Neural cell (in vitro differentiated cells): ENCODE data around the gene WRNIP1. TPM values are rescaled to one million over a fixed set of nuclear protein-coding genes. Genes with fewer than 3 reads are reported as not detected.

Source experiments
- H2AFZ ChIP-seq: fragments of 200-600, 300-800 bp; sonication (generic), shearing (Covaris generic); 2 replicates; pipeline ENCODE4 v1.6.0; 2014; ENCODE audit warnings: low read depth, mild to moderate bottlenecking, antibody characterized with exemption, low read length, moderate library complexity
- H3F3A ChIP-seq: fragments of 200-600 bp; shearing (Covaris generic); 2 replicates; pipeline ENCODE4 v1.6.1; 2016; ENCODE audit warnings: mild to moderate bottlenecking, moderate library complexity, mixed read lengths, antibody characterized with exemption, low read length; ENCODE audit not compliant: insufficient read depth, poor library complexity, severe bottlenecking
- H3K27ac ChIP-seq: fragments of 200-600, 300-800 bp; sonication (generic), shearing (Covaris generic); 2 replicates; pipeline ENCODE4 v1.5.1; 2014; ENCODE audit warnings: mild to moderate bottlenecking, low read length, moderate library complexity
- H3K27me3 ChIP-seq: fragments of 300-800, 200-600 bp; sonication (generic), shearing (Covaris generic); 2 replicates; pipeline ENCODE4 v1.6.0; 2014; ENCODE audit warnings: mild to moderate bottlenecking, low read depth, low read length, moderate library complexity; ENCODE audit not compliant: insufficient read depth
- H3K36me3 ChIP-seq: fragments of 300-800, 200-600 bp; sonication (generic), shearing (Covaris generic); 2 replicates; pipeline ENCODE4 v1.5.1; 2014; ENCODE audit warnings: mild to moderate bottlenecking, antibody characterized with exemption, low read length, moderate library complexity; ENCODE audit not compliant: insufficient read depth
- H3K4me2 ChIP-seq: fragments of 300-800, 200-600 bp; sonication (generic), shearing (Covaris generic); 2 replicates; pipeline ENCODE4 v1.6.0; 2014; ENCODE audit warnings: mild to moderate bottlenecking, low read length
- H3K4me3 ChIP-seq: fragments of 300-800, 200-600 bp; sonication (generic), shearing (Covaris generic); 2 replicates; pipeline ENCODE4 v1.5.1; 2014; ENCODE audit warnings: mild to moderate bottlenecking, low read length, moderate library complexity
- H3K79me2 ChIP-seq: fragments of 200-600 bp; shearing (Covaris generic); replicated peaks from 2 replicates; pipeline ENCODE4 v1.6.0; 2014; ENCODE audit warnings: mild to moderate bottlenecking, low read length, moderate library complexity; ENCODE audit not compliant: insufficient read depth
- H3K9ac ChIP-seq: fragments of 300-800, 200-600 bp; sonication (generic), shearing (Covaris generic); 2 replicates; pipeline ENCODE4 v1.6.1; 2016; ENCODE audit warnings: mild to moderate bottlenecking, low read length, mixed read lengths
- H3K9me2 ChIP-seq: fragments of 200-600 bp; shearing (Covaris generic); 2 replicates; pipeline ENCODE4 v1.6.1; 2016; ENCODE audit warnings: mild to moderate bottlenecking, low read length, mixed read lengths; ENCODE audit not compliant: insufficient read depth
- H3K9me3 ChIP-seq: fragments of 200-600, 300-800 bp; sonication (generic), shearing (Covaris generic); 2 replicates; pipeline ENCODE4 v1.6.1; 2016; ENCODE audit warnings: mild to moderate bottlenecking, mixed run types, low read length, moderate library complexity, mixed read lengths
- H4K20me1 ChIP-seq: fragments of 200-600 bp; shearing (Covaris generic); 2 replicates; pipeline ENCODE4 v1.6.1; 2016; ENCODE audit warnings: mild to moderate bottlenecking, mixed run types; ENCODE audit not compliant: insufficient read depth
- CTCF ChIP-seq: fragments of 450-650 bp; IDR thresholded peaks from 2 replicates; pipeline ENCODE4 v1.5.1; 2014; ENCODE audit warnings: antibody characterized with exemption, mild to moderate bottlenecking, moderate library complexity; ENCODE audit not compliant: poor library complexity, severe bottlenecking
- EP300 ChIP-seq: fragments of 450-650 bp; conservative IDR thresholded peaks from 2 replicates; pipeline ENCODE4 v1.6.1; 2014; ENCODE audit warnings: antibody characterized with exemption, mild to moderate bottlenecking, moderate library complexity; ENCODE audit not compliant: poor library complexity, severe bottlenecking
- EZH2 ChIP-seq: fragments of 200-600, 300-800 bp; shearing (Covaris generic), sonication (generic); IDR thresholded peaks from 2 replicates; pipeline ENCODE4 v1.6.1; 2014; ENCODE audit warnings: antibody characterized with exemption, low read length, borderline replicate concordance, mild to moderate bottlenecking; ENCODE audit not compliant: insufficient read depth, poor library complexity, severe bottlenecking
- MXI1 ChIP-seq: fragments of 450-650 bp; conservative IDR thresholded peaks from 2 replicates; pipeline ENCODE4 v1.6.1; 2014; ENCODE audit warnings: antibody characterized with exemption, mild to moderate bottlenecking; ENCODE audit not compliant: poor library complexity, severe bottlenecking
- POLR2AphosphoS5 ChIP-seq: IDR thresholded peaks from 2 replicates; pipeline ENCODE4 v1.6.1; 2012
- RAD21 ChIP-seq: fragments of 450-650 bp; conservative IDR thresholded peaks from 2 replicates; pipeline ENCODE4 v1.6.1; 2014; ENCODE audit warnings: antibody characterized with exemption, mild to moderate bottlenecking, moderate library complexity
- SMC3 ChIP-seq: fragments of 450-650 bp; conservative IDR thresholded peaks from 2 replicates; pipeline ENCODE4 v1.6.1; 2014; ENCODE audit warnings: antibody characterized with exemption, mild to moderate bottlenecking, moderate library complexity; ENCODE audit not compliant: poor library complexity
- TAF1 ChIP-seq: IDR thresholded peaks from 2 replicates; pipeline ENCODE4 v1.6.1; 2012; ENCODE audit warnings: low read depth
- polyA plus RNA-seq: library from polyadenylated mRNA; depleted of rRNA; stranded (reverse); fragments of >200 nt; gene quantifications from 2 replicates; pipeline ENCODE4 v1.2.3, GENCODE V29; 2014
- TF ChIP-seq, protein P1 (sequence below): IDR thresholded peaks from 2 replicates; pipeline ENCODE4 v1.6.1; 2012; ENCODE audit warnings: borderline replicate concordance

WRNIP1 gene
- polyA plus RNA-seq, 1 donor from 2014 or later, result 93.7 TPM

DNA sequence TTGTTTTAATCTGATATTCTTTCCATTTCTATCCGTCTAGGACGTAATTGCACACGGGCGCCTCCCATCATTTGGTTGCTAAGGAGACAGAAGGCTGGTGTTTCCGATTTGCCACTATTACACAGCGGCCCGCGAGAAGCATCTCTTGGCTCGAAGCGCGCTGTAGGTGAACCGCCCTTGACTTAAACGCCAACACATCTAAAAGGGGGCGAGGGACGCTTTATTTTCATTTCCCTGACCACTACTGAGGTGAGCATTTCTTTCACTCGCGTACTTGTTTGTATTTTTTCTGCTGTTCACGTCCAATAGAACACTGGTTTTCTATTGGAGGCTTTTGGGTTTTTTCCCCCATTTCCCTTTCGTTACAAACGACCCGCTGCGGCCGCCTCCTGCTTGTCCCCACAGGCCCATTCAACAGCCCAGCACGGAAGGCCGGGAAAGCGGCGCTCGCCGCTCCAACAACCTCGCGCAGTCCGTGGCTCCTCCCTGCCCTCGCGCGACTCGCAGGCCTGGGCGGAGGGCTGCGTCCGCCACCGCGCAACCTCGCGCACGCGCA, 505 bp upstream of the WRNIP1 start:
- Histone ChIP-seq H3K36me3 (no peaks in the 10 kb centered on the region), H3K27ac (peak overlapping the region; percentile 95), H3K27me3 (no peaks in the 10 kb centered on the region), H3K79me2 (peaks cover 36% of the 10 kb centered on the region), H3K9me3 (no peaks in the 10 kb centered on the region), H3K9ac (peak overlapping the region; percentile 81), H2AFZ (peak overlapping the region; percentile 58), H4K20me1 (peaks cover 4% of the 10 kb centered on the region), H3K4me3 (peak overlapping the region; percentile 72), H3K4me2 (peak overlapping the region; percentile 37), H3F3A (peaks cover 10% of the 10 kb centered on the region), H3K9me2 (no peaks in the 10 kb centered on the region)
- peak; percentile 89 for TF ChIP-seq POLR2AphosphoS5
- TF ChIP-seq EP300, result peak; percentile 50
- peak; percentile 24 for TF ChIP-seq MXI1
- TF ChIP-seq SMC3, result peak; percentile 23
- TF ChIP-seq CTCF, result no peak
- TF ChIP-seq EZH2, result no peak
- TF ChIP-seq, protein P1, sequence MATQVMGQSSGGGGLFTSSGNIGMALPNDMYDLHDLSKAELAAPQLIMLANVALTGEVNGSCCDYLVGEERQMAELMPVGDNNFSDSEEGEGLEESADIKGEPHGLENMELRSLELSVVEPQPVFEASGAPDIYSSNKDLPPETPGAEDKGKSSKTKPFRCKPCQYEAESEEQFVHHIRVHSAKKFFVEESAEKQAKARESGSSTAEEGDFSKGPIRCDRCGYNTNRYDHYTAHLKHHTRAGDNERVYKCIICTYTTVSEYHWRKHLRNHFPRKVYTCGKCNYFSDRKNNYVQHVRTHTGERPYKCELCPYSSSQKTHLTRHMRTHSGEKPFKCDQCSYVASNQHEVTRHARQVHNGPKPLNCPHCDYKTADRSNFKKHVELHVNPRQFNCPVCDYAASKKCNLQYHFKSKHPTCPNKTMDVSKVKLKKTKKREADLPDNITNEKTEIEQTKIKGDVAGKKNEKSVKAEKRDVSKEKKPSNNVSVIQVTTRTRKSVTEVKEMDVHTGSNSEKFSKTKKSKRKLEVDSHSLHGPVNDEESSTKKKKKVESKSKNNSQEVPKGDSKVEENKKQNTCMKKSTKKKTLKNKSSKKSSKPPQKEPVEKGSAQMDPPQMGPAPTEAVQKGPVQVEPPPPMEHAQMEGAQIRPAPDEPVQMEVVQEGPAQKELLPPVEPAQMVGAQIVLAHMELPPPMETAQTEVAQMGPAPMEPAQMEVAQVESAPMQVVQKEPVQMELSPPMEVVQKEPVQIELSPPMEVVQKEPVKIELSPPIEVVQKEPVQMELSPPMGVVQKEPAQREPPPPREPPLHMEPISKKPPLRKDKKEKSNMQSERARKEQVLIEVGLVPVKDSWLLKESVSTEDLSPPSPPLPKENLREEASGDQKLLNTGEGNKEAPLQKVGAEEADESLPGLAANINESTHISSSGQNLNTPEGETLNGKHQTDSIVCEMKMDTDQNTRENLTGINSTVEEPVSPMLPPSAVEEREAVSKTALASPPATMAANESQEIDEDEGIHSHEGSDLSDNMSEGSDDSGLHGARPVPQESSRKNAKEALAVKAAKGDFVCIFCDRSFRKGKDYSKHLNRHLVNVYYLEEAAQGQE, result peak; percentile 38
- peak; percentile 23 for TF ChIP-seq RAD21
- peak; percentile 18 for TF ChIP-seq TAF1

DNA sequence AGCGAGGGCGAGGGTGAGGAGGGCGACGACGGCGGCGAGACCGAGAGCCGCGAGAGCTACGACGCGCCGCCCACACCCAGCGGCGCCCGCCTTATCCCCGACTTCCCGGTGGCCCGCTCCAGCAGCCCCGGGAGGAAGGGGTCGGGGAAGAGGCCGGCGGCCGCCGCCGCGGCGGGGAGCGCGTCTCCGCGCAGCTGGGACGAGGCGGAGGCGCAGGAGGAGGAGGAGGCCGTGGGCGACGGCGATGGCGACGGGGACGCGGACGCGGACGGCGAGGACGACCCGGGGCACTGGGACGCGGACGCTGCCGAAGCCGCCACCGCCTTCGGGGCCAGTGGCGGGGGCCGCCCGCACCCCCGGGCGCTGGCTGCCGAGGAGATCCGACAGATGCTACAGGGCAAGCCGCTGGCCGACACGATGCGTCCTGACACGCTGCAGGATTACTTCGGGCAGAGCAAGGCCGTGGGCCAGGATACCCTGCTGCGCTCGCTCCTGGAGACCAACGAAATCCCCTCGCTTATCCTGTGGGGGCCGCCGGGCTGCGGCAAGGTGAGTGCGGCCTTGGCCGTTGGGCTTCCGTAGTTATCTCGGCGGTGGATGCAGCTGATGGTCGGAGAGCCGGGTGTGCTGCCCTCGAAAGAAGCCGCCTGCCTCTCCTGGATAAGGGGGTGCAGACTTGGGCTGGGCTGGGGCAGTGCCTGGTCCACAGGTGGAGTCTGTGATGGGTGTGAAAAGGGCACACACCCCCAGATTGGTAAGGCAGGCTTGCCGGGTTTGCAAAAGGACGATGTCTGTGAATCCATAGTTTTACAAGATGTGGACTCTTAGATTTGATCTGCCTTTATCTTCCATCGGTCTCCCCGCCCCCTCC, 938 bp downstream of the WRNIP1 start:
- H3K4me3 ChIP-seq, result peak overlapping the region; percentile 79
- no peaks in the 10 kb centered on the region for H3K9me2 ChIP-seq
- TF ChIP-seq, protein P1, result peak; percentile 9
- TF ChIP-seq EP300, result no peak
- TF ChIP-seq MXI1, result no peak
- TF ChIP-seq CTCF, result no peak
- no peak for TF ChIP-seq EZH2
- TF ChIP-seq TAF1, result no peak
- TF ChIP-seq RAD21, result no peak
- peak; percentile 30 for TF ChIP-seq POLR2AphosphoS5
- TF ChIP-seq SMC3, result no peak
- peak overlapping the region; percentile 84 for H3K9ac ChIP-seq
- H3K36me3 ChIP-seq, result no peaks in the 10 kb centered on the region
- H4K20me1 ChIP-seq, result peaks cover 4% of the 10 kb centered on the region
- peaks cover 10% of the 10 kb centered on the region for H3F3A ChIP-seq
- no peaks in the 10 kb centered on the region for H3K9me3 ChIP-seq
- peaks cover 50% of the 10 kb centered on the region for H3K79me2 ChIP-seq
- H2AFZ ChIP-seq, result peak overlapping the region; percentile 53
- peak overlapping the region; percentile 99 for H3K4me2 ChIP-seq
- H3K27me3 ChIP-seq, result no peaks in the 10 kb centered on the region
- peak overlapping the region; percentile 76 for H3K27ac ChIP-seq
